ENCODE results near the gene MED10.

MED10 gene

GRCh38 chr5:6322163-6322713, 56.1 kb downstream of the MED10 start:
- Histone ChIP-seq H3K36me3 (ENCODE audit: control insufficient read depth in 2 of 2, insufficient read depth in 2 of 2, low read length in 2 of 2) (peaks cover 0 to 2% of the 10 kb centered on the region in 2 donors), H3K27ac (ENCODE audit: low read length) (no peak overlapping the region), H3K4me1 (ENCODE audit: control insufficient read depth, insufficient read depth, low read length) (no peaks in the 10 kb centered on the region), H3K9me3 (ENCODE audit: control insufficient read depth in 2 of 2, low read length in 2 of 2) (peaks cover 0 to 6% of the 10 kb centered on the region in 2 donors), H3K4me3 (ENCODE audit: low read length in 2 of 2) (no peak overlapping the region), H3K9ac (ENCODE audit: low read length in 2 of 2) (no peak overlapping the region), H3K27me3 (ENCODE audit: control insufficient read depth in 1 of 2, insufficient read depth in 2 of 2, low read length in 2 of 2) (no peaks in the 10 kb centered on the region)
